ENCODE results near the gene IBA57.

IBA57 gene

DNA sequence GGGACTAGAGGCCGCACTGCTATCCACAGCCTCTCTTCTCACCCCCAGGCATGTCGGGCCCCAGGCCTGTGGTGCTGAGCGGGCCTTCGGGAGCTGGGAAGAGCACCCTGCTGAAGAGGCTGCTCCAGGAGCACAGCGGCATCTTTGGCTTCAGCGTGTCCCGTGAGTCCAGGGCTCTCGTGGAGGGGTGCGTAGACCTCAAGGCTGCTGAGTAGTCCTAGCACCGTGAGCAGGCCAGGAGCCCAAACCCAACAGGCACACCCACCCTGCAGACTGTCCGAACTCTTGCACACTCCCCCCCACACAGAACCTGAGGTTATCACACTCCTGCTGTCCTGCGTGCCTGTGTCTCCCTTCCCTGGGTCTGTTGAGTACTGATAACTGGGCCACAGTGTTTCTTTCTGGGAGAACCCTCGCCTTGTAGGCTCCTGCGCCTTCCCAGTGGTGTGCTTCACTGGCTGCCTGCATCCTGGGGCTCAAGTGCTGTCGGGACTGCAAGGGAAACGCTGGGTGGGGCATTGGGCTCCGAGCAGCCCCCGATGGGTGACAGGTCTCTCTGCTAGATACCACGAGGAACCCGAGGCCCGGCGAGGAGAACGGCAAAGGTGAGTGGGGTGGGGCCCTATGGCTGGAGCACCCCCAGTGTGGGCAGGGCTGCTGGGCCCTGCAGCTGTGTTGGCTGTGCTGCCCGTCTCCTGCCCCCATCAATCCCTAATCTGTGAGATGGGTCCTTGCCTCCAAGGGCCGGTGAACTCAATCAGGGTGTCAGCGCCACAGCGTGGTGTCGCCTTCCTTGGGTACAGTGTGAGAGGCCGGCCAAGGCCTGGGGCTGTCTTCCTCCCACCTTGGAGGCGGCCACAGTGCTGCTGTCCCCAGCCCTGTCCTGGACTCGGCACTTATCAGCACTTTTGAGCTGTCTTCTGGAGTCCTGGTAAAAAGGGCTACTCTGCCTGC lies 19.9 kb upstream of the IBA57 start:
- no peak for DNase-seq

DNA sequence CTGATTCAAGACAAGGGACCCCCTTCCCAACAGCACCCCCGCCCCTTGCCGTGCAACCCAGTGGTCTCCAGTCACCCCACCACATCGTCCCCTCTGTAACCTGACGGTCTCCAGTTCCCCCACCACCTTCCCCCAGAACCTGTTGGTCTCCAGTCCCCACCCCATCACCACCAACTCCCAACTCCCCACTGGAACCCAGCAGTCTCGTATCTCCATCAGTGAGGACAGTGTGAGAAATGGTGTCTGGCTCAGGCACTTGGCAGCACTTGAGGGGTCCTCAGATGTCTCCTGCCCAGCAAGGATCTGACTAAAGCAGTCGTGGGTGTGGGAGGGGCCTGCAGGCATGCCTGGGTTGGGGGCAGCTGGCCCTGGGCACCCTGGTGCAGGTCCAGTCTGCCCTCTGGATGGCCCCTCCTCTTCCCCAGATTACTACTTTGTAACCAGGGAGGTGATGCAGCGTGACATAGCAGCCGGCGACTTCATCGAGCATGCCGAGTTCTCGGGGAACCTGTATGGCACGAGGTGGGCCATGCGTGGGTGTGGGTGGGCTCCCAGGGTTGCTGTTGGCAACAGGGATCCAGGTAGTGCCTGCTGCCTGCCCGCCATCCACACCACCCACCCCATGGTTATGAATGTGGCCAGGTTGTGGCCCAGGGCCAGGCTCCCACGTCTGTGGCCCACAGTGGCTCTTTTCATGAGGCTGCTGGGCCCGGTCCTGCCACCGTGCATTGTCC lies 19.0 kb upstream of the IBA57 start:
- DNase-seq: no peak

DNA sequence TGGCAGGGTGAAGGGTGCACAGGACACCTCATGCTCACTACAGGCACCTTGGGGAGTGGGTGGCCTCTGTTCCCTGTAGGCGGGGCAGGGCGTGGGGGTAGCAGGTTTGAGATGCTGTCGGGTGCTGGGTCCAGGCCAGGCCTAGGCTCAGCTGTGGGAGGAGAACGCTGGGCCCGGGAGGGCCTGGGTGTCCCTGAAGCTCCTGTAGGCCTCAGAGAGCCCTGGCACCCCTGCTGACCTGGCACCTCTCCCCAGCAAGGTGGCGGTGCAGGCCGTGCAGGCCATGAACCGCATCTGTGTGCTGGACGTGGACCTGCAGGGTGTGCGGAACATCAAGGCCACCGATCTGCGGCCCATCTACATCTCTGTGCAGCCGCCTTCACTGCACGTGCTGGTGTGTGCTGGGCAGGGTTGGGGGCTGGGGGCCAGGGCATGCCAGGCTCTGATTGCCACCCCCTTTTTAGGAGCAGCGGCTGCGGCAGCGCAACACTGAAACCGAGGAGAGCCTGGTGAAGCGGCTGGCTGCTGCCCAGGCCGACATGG lies 18.4 kb upstream of the IBA57 start:
- DNase-seq: no peak

DNA sequence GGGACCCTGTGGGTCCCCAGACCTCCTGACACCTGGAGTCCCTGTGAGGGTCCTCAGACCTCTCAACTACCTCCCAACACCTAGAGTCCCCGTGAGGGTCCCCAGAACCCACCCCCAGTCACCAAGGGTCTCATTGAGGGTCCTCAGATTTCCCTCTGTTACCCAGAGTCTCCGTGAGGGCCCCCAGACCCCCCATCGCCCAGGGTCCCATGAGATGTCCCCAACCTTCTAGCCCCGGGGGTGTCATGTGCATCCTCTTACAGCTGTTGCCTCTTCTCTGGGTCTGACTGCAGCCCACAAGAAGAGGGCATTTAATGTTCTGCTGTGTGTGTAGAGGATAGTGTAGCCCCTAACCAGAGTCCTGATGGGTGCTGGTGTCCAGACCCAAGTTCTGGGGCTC lies 17.8 kb upstream of the IBA57 start:
- no peak for DNase-seq

DNA sequence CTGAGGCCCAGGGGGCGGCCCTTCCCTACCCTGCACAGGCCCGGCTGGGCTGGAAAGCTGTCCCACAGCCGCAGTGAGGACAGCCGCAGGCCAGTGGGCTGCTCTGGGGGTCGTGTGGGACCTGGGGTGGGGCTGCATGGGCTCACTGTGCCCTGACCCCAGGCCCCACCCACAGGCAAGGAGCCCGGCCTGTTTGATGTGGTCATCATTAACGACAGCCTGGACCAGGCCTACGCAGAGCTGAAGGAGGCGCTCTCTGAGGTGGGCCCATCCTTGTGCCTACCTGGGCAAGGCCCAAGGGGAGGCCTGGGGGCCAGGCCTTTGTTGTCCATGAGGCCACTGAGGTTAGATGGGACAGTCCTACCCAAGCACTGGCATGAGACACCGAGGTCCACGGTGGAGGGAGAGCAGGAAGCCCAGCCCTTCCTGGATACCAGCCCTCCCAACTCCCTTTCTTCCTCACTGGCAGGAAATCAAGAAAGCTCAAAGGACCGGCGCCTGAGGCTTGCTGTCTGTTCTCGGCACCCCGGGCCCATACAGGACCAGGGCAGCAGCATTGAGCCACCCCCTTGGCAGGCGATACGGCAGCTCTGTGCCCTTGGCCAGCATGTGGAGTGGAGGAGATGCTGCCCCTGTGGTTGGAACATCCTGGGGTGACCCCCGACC lies 17.3 kb upstream of the IBA57 start:
- DNase-seq: no peak

DNA sequence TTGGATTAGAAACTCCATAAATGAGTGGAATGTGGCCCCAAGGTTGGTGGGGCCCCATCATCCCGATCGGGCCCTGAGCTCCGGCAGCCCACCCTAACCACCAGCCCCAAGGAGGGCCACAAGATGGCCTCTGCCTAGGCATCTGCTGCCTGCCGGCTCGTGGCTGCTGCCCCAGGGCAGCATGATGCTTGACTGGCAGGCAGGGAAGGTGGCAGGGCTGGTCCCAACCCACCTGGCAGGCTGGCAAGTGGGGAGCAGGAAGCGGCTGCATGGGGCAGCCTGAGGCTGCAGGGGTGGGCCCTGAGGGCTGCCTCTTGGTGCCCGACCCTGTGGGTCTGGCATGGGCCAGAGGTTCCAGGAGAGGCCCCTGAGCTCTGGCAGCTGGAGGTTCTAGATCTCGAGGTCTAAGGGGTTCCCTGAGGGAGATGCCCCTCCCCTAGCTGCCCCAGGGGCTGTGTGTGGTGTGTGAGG lies 16.6 kb upstream of the IBA57 start:
- no peak for DNase-seq

DNA sequence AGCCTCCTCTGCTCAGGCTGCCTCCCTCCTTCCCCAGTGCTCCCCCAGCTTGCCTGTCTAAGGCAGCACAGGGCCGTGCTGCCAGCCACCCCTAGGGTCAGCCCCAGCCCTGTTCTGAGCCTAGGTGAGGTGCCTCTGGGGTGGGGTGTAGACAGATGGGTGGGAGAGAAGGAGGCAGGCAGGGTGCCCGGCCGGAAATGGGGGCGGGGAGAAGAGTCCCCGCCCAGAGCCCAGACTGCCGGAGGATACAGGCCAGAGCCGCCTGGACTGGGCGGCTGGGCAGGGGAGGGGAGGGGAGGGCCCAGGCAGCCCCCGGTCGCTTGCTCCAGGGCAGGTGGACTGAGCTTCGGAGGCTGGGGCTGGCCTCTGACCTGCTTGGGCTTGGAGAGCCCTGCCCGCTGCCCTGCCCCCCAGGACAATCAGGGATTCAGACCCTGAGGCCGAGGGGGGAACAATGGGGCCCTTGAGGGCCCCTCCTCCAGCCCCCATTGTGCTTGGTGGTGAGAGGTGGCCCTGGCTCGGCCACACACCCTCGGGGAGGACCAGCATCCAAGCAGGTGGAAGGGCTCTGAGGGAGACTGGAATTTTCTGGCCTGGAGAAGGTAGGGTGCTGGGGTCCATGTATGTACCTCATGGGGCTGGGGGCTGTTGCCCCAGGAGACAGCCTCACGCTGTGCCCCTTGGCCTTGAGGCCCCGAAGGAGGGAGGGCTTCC lies 16.0 kb upstream of the IBA57 start, which contains the start of gene GJC2:
TSS of gene GJC2 (plus strand) at position 525 of the 714 bp plus-strand sequence. CDS start 7,829 bp downstream, outside the sequence.
- DNase-seq: no peak

DNA sequence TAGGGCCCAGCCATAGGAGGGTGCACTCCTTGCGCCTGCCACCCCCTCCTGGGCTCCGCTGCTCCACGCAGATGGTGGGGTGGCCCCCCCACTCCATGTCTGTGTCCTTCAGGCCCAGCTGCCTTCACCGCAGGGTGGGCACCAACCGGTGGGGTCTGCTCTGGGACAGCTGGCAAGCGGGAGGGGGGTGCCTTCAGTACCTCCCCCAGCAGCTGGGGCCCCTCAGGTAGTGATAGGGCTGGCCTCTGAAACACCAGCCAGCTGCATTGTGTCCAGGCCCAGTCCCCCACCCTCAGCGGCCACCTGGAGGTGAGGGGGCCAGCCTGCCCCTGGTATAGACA lies 15.5 kb upstream of the IBA57 start:
- no peak for DNase-seq

DNA sequence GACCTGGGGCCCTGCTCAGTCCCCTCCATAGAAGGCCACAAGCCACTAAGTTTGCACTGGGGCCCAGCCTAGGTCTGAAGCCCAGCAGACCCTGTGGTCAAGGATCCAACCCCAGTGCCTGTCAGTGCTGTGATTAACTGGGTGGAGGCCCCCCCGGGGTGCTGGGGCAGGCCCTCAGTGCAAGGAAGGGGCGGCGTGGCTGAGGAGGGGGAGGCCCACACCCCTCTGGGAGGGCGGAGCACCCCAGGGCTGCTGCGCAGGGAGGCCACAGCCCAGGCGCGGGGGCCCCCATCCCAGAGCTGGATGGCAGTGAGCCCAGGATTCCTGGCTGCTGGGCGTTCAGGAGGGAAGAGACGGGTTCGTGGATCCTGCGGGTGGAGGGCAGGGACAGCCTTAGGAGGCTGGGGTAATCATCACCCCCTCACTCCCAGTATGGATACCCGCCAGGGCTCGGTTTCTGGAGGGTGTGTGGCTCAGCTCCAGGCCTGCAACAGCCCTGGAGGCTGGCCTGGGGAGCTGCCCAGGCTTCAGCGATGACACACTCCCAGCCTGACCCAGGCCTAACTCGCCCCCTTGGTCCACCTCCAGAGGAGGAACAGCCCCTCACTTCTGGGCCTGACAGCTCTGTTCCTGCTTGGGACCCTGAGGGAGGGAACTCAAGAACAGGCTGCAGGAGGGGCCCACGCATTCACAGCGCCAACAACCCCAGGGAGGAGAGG lies 15.0 kb upstream of the IBA57 start:
- no peak for DNase-seq

DNA sequence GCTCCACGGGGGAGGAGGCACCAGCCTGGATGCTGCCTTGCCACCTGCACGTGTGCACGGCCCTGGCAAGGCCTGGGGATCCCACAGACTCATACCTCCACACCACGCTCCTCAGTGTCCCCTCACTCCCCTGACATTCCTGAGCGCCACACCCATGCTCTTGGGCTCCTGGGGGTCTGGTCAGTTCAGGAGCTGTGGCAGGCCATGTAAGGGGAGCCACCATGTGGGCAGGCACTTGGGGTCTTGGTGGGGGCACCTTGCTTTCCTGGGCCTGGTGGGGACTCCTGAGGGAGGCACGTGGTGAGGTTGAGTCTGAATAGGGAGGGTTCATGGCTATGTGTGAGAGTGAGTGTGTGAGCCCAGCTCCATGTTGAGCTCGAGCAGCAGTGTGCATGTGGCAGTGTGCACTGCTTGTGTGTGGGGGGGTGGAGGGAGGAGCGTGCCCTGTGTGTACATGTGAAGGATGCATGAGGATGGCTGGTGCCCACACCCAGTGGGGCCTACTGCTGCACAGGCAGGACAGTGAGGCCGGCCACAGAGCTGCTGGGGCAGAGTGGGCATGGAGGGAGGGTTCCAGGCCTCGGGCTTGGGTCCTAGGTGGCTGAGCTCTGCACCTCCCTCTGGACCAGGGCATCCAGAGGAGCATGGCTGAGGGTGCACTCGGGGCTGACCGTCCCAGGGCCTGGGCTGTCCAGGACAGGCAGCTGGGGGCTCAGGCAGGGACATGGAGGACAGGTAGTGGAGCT lies 14.3 kb upstream of the IBA57 start:
- DNase-seq: no peak

DNA sequence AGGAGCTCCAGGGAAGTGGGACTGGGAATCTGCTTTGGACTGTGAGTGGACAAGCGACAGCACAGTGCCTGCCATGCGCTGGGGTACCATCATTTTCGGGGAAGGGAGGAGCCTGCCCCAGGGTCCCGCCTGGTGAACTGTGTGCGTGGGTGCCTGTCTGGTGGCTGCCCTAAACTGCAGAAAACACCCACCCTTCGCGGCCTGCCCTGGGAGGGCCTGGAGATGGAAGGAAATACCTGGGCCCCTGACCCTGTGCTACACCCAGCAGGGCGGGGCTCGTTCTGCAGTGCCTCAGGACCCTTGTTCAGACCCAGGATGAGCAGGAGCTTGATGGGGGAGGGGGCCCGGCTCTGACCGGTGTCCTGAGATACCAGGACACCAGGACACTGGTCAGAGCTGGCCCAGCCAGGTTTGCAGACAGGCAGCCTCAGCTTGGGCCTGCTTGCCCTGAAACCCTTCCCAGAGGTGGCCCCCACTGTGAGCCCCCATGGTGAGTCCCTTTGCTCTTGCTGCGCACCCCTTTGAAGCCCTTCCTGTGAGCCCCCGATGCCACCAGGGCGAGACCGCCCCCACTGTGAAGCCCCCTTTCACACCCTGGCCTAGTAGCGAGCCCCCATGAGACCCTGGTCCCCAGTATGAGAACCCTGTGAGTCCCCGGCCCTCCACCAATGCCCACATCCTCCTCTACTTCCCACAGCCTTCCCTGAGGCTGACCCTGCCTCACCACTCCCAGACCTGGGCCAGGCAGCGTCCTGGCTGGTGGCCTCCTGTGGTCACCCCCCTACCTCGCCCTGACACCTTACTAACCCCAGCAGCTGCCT lies 13.3 kb upstream of the IBA57 start:
- DNase-seq: no peak

DNA sequence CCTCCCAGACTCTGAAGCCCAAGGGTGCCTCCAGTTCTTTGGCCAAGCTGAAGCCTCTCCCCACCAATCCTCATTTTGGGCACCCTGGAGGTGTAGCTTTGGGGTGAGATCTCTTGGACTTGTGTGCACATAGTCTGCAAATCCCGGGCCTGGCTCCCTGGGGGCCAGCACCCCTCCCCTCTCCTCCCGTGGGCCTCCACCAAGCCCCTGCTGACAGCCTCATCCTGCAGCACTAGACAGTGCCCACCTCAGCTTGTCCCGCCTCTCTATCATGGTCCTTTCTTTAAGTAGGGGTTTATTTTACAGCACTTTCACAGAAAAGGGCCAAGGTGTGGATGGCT lies 12.7 kb upstream of the IBA57 start:
- DNase-seq: no peak

DNA sequence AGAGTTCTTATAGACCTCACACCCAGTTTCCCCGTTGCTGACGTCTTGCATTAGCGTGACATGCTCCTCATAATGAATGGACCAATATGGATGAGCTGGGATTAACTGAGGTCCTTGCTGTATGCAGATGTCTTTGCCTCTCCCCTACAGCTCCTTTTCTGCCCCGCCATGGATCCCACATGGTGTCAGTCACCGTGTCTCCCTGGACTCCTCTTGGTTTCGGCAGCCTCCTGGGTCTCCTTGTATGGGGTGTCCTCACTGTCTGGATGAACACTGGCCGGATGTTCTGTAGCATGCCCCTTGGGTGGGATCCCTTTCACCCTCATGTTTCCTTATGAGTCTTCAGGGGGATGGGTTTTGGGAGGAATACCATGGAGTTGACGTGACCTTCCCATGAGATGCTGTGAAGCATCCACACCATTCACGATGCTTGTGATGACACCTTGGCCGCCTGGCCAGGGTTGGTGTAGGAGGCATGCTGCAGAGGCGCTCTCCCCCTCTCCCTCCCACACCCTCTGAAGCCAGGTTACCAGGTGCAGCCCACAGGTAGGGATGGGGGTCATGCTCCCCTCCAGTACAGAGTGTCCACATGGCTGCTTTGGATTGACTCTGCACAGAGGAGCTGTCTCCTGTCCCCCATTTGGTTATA lies 11.5 kb upstream of the IBA57 start:
- no peak for DNase-seq

DNA sequence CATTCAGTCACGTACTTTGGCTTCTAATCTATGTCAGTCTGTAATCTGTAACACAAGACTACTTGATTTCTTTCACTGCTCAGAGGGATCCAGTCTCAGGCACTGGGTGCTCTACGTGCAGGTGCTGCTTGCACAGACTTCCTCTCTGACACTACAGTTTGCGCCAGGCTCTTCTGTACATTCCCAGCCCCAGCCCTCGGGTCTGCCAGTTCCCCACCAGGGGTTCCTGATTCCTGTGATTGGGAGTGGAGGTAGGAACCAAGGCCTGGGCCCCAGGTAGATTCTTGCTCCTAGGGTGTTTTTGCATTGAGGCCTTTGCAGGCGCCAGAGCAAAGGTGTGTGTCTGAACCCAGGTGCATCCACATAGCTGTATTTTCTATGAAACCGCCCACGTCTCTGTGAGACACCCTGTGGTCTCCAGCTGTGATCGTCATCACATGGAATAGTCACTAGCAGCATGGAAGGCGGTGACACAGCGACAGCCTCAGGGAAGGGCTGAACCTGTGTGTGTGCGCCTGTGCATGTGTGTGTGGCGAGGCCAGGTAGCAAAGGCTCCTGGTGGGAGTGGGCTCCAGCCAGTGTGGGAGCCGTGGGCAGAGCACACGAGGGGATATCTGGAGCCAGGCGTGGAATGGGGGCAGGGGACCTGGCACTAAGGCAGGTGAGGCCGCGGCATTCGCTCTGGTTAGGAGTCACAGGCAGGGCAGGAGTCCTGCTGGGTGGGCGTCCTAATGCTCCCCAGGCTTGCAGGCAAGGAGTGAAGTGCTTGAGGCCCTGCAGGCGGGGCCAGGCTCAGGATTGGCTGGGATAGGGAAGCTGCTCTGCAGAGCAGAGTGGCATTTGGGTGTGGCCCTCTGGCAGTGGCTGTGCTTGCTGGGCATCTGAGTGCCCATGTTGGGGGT lies 10.7 kb upstream of the IBA57 start:
- no peak for DNase-seq

DNA sequence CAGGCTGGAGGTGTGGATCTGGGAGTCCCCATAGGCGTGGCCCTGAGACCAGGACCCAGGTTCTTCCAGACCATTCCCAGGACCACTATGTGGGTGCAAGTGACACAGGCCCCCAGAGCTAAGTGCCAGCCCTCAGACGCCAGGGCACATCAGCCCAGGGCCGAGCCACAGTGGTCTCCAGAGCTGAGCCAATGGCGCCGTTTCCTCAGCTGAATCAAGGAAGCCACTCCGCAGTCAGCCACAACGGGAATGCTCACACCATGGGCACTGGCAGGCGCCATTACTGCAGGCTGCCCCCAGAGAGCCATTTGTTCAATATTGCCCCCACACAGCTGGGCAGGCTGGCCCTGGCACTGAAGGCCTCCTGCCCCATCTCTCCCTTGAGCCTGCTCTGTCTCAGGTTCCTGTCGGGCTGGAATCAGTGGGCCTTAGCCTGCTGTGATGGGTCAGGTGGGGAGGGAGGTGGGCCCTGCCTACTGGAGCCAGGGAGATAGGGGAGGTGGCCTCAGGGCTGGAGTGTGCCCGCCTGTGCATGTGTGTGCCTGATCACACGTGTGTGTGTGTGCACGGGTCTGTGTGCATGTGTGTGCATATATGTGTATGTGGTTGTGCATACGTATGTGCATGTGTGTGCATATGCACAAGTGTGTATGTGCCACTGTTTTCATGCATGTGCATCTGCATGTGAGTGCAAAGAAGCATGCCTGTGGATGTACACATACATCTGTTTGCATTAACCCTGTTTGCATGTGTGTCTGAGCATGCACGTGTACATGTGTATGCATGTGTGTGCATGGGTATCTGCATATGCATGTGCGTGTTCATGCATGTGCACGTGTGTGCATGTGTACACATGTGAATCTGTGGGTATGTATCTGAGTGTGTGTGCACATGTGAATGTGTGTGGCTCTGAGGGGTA lies 9.7 kb upstream of the IBA57 start:
- no peak for DNase-seq

DNA sequence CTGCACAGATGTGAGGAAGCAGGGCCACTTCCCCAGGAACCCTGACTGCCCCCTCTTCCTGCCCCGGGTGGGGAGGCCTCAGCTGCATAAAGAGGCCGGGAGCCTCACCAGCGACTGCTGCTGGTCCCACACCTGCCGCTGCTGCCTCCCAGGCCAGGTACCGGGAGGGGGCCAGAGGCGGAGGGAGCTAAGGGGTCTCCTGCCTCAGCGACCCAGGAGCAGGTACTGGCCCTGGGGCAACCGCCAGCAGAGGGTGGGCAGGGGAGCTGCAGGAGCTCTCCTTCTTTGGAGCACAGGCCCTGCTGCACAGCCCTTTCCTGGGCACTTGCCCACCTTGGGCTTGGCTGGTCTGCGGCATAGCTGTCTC lies 9.1 kb upstream of the IBA57 start:
- DNase-seq: no peak

DNA sequence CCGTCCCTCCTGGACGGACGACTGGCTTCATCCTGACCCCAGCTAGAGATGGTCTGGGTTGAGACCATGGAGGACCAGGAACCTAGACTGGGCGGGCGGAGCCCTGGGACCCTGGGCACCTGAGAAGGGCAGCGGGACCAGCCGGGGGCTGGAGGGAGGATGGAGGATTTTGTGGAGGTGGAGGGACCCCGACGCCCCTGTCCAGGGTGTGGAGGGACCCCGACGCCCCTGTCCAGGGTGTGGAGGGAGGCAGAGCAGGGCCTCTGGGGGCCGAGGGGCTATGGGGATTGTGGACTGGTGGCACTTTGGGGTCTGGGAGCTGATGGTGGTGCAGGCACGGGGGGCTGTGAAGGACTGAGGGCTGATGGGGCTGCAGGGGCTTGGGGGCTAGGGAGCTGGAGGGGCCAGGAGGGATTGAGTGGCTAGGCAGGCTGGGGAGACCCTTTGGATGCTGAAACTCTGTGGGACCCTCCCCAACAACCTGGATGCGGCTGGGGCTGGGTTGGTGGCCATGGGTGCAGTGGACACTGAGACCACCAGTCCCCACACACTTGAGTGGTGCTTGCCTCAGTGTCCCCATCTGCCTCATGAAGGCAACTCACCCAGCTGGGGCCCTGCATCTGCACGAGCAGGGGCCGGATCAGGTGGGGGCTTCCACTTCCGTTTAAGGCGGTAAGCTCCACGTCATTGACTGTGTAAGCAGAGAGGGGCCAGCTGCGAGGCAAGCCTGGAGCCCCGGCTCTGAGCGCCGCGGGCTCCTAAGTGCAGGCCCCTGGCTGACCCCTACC lies 8.5 kb upstream of the IBA57 start:
- no peak for DNase-seq

Measured in NCI-H1105 (cell line).